Right renal pelvis (tissue), 4 donors: ENCODE data around the gene TNRC6B. TPM values are rescaled to one million over a fixed set of nuclear protein-coding genes. Genes with fewer than 3 reads are reported as not detected.
"Not testable (repeated sequence)": the region's sequence is repeated elsewhere in the genome, so short reads cannot be mapped to it uniquely, and the experiment has no call there.

ENCODE experiments used
- DNase-seq, 4 donors: peaks; one replicate each; pipeline ENCODE4 v3.0.0-alpha.2; 2013; ENCODE audit warnings: low read depth in 4 of 4, low spot score in 3 of 4, missing footprints in 1 of 4
- polyA plus RNA-seq, 4 donors: library from polyadenylated mRNA; unstranded; fragments of 120-200 nt; gene quantifications; one replicate each; pipeline ENCODE4 v1.2.1, GENCODE V29; 2013; ENCODE audit not compliant: insufficient read length in 4 of 4

TNRC6B gene, protein sequence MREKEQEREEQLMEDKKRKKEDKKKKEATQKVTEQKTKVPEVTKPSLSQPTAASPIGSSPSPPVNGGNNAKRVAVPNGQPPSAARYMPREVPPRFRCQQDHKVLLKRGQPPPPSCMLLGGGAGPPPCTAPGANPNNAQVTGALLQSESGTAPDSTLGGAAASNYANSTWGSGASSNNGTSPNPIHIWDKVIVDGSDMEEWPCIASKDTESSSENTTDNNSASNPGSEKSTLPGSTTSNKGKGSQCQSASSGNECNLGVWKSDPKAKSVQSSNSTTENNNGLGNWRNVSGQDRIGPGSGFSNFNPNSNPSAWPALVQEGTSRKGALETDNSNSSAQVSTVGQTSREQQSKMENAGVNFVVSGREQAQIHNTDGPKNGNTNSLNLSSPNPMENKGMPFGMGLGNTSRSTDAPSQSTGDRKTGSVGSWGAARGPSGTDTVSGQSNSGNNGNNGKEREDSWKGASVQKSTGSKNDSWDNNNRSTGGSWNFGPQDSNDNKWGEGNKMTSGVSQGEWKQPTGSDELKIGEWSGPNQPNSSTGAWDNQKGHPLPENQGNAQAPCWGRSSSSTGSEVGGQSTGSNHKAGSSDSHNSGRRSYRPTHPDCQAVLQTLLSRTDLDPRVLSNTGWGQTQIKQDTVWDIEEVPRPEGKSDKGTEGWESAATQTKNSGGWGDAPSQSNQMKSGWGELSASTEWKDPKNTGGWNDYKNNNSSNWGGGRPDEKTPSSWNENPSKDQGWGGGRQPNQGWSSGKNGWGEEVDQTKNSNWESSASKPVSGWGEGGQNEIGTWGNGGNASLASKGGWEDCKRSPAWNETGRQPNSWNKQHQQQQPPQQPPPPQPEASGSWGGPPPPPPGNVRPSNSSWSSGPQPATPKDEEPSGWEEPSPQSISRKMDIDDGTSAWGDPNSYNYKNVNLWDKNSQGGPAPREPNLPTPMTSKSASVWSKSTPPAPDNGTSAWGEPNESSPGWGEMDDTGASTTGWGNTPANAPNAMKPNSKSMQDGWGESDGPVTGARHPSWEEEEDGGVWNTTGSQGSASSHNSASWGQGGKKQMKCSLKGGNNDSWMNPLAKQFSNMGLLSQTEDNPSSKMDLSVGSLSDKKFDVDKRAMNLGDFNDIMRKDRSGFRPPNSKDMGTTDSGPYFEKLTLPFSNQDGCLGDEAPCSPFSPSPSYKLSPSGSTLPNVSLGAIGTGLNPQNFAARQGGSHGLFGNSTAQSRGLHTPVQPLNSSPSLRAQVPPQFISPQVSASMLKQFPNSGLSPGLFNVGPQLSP (N-terminal part only)
- polyA plus RNA-seq, result 10 to 100 TPM; 10.3 to 11.8 (median 11.4) TPM

DNA sequence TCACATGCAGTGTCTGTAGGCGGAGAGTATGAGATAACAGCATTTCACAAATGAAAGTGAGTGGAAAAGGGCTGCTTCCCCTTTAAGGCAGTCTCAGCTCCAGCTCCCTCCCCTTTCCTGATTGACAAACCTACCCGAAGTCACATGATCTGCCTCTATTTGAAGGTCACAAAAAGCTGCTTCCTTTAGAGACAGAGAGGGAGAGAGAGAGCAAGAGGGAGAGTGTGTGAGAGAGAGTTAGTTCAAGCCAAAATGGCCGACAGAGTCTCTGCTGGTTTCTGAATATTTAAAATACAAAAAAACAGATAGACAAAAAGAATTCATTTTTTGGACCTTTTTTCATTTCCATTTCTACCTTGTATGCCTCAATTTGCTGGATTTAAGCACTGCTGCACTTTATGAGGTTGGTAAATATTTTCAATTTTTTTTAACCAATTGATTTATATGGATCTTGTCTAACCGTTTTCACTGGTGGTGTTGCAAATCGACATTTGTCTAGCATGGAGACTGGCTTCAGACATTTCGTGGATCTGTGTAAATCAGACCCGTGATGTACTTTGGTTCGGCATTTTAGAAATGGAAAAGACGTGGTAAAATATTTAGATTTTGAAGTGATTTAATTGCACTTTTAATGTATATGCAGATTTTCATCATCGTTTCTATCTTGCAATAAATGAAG lies at the start of gene TNRC6B:
TSS of gene TNRC6B (plus strand) at position 188 of the 679 bp plus-strand sequence. CDS start at position 399, 211 bp downstream.
- DNase-seq, result peak; percentile 74 to 97 (median 93)

- DNase-seq, result no peak
Measured at GRCh38 chr22:40128989-40129388, 48.7 kb upstream of the TNRC6B start.

GRCh38 chr22:40137132-40137531 lies 40.6 kb upstream of the TNRC6B start:
- DNase-seq, result no peak

DNA sequence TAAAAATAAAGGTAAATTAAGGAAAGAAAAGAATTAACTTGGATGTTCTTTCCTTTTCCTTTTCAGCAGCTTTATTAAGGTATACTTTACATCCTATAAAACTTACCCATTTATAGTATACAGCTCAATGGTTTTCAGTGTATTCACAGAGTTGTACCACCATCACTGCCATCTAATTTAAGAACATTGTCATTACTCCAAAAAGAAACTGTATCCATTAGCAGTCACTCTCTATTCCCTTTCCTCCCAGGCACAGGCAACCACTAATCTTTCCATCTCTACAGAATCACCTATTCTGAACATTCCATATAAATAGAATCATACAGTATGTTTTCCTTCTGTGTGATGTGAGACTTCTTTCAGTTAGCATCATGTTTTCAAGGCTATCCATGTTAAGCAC lies 38.9 kb upstream of the TNRC6B start:
- DNase-seq, result no peak

- DNase-seq, result no peak
Measured at GRCh38 chr22:40147388-40148176, 30.1 kb upstream of the TNRC6B start.

- no peak for DNase-seq
Measured at GRCh38 chr22:40153192-40153591, 24.5 kb upstream of the TNRC6B start.

DNA sequence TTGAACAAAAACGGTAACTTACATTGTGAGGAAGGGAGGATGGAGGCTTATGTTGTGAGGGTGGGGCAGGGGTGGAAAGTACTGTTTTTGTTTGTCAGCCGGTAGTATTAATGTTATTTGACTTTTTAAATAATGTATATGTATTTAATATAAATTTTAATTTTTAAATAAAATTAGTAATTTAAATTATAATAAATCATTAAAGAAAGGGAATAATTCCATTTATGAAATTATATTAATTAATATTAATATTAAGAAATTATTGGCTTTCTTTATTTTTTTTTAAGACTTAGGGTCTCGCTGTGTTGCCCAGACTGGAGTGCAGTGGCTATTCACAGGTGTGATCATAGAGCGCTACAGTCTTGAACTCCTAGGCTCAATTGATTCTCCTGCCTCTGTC lies 24.0 kb upstream of the TNRC6B start:
- no peak for DNase-seq

GRCh38 chr22:40156001-40156516 lies 21.7 kb upstream of the TNRC6B start:
- no peak for DNase-seq

- DNase-seq, result not testable (repeated sequence)
Measured at GRCh38 chr22:40156682-40157081, 21.0 kb upstream of the TNRC6B start.

- no peak for DNase-seq
Measured at GRCh38 chr22:40157330-40157945, 20.3 kb upstream of the TNRC6B start.

GRCh38 chr22:40161194-40161593 lies 16.5 kb upstream of the TNRC6B start:
- DNase-seq, result no peak

- not testable (repeated sequence) for DNase-seq
Measured at GRCh38 chr22:40165537-40165936, 12.2 kb upstream of the TNRC6B start.

DNA sequence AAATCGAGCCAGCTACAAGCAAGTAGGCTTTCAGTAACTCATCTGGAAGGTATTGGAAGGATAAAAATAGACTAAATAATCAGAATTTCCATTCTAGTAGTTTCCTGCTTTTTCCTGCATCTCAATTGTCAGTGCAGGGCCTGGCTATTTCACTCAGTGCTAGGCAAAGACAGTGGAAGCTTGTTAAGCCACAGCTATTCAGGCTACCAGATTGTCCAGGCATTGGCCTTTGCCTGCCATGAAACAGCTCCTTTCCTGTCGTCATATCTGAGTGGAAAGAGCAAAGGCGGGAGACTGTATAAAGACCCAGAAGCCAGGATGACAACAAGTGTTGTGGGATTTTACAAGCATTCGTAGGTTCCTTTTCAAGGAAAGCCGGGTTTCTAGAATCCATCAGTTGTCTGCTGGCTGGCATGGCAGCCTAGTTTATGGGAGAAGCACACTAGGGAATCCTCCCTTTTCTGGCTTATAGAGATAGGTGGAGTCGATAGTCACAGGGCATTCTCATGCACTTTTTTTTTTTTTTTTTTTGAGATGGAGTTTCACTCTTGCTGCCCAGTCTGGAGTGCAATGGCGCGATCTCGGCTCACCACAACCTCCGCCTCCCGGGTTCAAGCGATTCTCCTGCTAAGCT lies 2.0 kb upstream of the TNRC6B start:
- no peak for DNase-seq

DNA sequence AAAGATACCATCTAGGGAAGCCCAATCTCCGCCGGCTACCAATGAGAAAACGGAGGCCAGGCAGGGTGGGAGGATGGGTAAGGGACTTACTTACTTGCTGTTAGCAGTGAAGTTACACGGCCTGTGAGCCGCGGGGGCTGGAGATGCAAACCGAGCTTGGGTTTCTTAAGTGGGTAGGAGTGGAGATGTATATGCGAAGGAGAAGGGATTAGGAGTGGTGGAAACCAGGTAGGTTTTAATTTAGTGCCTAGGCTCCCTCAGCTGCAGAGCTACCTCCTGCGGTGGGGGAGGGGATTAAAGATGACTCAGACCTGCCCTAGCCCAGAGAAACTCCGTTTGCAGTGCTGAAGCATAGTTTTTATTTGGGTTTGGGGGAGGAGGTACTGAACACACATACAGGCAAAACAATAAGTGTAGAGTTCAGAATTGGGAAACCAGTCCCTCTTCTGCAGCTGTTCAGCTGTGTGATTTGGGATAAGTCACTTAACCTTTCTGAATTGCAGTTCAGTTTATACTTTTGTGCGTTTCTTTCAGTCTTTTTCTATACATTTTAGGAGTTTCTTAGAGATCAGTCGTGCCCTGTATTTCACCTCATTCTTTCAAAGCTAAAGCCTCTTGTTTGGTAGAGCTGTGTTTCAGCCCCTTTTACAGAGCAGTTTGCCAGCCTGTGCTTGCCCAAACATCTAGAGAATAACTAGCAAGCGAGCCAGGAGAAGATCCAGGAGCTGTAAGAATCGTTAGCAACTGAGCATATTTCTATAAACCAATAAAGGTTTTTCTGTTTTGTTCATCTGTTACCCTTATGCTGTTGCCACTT lies 596 bp upstream of the TNRC6B start:
- no peak for DNase-seq

GRCh38 chr22:40178417-40179409 lies 988 bp downstream of the TNRC6B start:
- peak in 3 of 4 donors; percentile 45 to 69 (median 58) for DNase-seq

GRCh38 chr22:40179526-40179925 lies 1.8 kb downstream of the TNRC6B start:
- no peak for DNase-seq
